Smooth muscle cell (in vitro differentiated cells): ENCODE measurements around the gene SDCCAG8. TPM values are rescaled to one million over a fixed set of nuclear protein-coding genes. Genes with fewer than 3 reads are reported as not detected.

ENCODE experiments used
- DNase-seq: peaks from one replicate; lab custom pipeline; 2025; ENCODE audit not compliant: unreplicated experiment; lab: John Stamatoyannopoulos, UW
- H2AFZ ChIP-seq: fragments of 200-600 bp; sonication (generic); 2 replicates; pipeline ENCODE4 v1.6.0; 2016; ENCODE audit warnings: antibody characterized with exemption, low read depth, mild to moderate bottlenecking
- H3F3A ChIP-seq: fragments of 200-600 bp; sonication (generic); 2 replicates; pipeline ENCODE4 v1.6.0; 2017; ENCODE audit warnings: antibody characterized with exemption, low read depth
- H3K27ac ChIP-seq: fragments of 200-600 bp; sonication (generic); 2 replicates; pipeline ENCODE4 v1.5.1; 2016; ENCODE audit warnings: low read depth, mild to moderate bottlenecking
- H3K27me3 ChIP-seq: fragments of 200-600 bp; sonication (generic); 2 replicates; pipeline ENCODE4 v1.6.1; 2016; ENCODE audit warnings: low read depth, mild to moderate bottlenecking
- H3K36me3 ChIP-seq: fragments of 200-600 bp; sonication (generic); 2 replicates; pipeline ENCODE4 v1.5.1; 2016; ENCODE audit warnings: low read depth
- H3K4me1 ChIP-seq: fragments of 200-600 bp; sonication (generic); 2 replicates; pipeline ENCODE4 v1.5.1; 2016; ENCODE audit warnings: low read depth
- H3K4me2 ChIP-seq: fragments of 200-600 bp; sonication (generic); 2 replicates; pipeline ENCODE4 v1.6.0; 2016; ENCODE audit warnings: mild to moderate bottlenecking
- H3K4me3 ChIP-seq: fragments of 200-600 bp; sonication (generic); 2 replicates; pipeline ENCODE4 v1.5.1; 2016; ENCODE audit warnings: mild to moderate bottlenecking
- H3K79me2 ChIP-seq: fragments of 200-600 bp; sonication (generic); 2 replicates; pipeline ENCODE4 v1.6.0; 2016; ENCODE audit warnings: low read depth, mild to moderate bottlenecking
- H3K9ac ChIP-seq: fragments of 200-600 bp; sonication (generic); 2 replicates; pipeline ENCODE4 v1.6.0; 2016; ENCODE audit warnings: low read depth
- H3K9me3 ChIP-seq: fragments of 200-600 bp; sonication (generic); replicated peaks from 2 replicates; pipeline ENCODE4 v1.5.1; 2016; ENCODE audit warnings: low read depth
- H4K20me1 ChIP-seq: fragments of 200-600 bp; sonication (generic); 2 replicates; pipeline ENCODE4 v1.6.0; 2016; ENCODE audit warnings: low read depth
- WGBS: methylation state at CpG from one replicate; pipeline ENCODE4 v1.1.7; 2016; ENCODE audit warnings: low lambda C conversion rate; 5-methylcytosine and 5-hydroxymethylcytosine counted together
- polyA plus RNA-seq: library from polyadenylated mRNA; unstranded; fragments of >200 nt; fragmentation: Nextera tagmentation; extraction: Ambion mirVana; gene quantifications from 2 replicates; pipeline ENCODE4 v1.2.1, GENCODE V29; 2016
- total RNA-seq: library from RNA; depleted of rRNA; stranded (reverse); fragments of >200 nt; gene quantifications from 2 replicates; pipeline ENCODE4 v1.2.3, GENCODE V29; 2014
- TF ChIP-seq, protein P1 (sequence below): fragments of 200-600 bp; sonication (generic); IDR thresholded peaks from 2 replicates; pipeline ENCODE4 v1.5.1; 2017; ENCODE audit warnings: borderline replicate concordance, mild to moderate bottlenecking, antibody characterized with exemption; ENCODE audit not compliant: insufficient read depth, poor library complexity, severe bottlenecking

Gene SDCCAG8
- total and polyA plus RNA-seq, 2 experiments from 2014 or later: 30.9 to 33.4 TPM

DNA sequence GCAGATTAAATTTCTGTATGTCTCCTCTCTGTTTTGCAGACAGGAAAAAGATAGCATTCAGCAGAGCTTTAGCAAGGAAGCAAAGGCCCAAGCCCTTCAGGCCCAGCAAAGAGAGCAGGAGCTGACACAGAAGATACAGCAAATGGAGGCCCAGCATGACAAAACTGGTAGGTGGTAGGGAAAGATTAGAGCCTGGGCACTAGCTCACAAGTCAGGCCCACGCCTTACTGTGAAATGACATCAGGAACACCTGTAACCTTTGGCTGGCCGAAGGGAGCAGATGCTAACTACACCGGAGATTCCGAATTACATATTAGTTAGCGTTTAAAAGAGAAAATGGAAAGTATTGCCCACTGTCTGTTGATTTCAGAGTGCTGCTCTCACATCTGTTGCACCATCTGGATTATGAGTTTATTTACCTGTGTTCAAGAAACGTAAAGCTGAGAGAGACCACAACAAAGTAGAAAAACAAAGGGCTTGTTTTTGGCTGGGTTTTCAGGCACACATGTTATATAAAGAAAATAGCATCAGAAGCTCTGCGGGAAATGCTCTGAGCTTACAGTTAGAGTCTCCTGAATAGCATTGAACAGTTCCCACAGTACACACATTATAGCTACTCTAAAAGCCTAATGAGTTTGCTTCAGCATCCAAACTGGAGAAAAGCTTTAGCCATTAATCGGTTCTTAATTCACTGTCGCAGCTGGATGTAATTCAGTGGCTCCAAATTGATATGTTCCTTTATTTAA, 160.0 kb downstream of the SDCCAG8 start:
- H3K9ac ChIP-seq: no peak overlapping the region
- H3K36me3 ChIP-seq: peaks cover 12% of the 10 kb centered on the region
- no peaks in the 10 kb centered on the region for H3K79me2 ChIP-seq
- no peaks in the 10 kb centered on the region for H3K9me3 ChIP-seq
- no peak overlapping the region for H2AFZ ChIP-seq
- 95% methylated on average over 9 of the region's 9 CpGs for WGBS
- H3F3A ChIP-seq: peaks cover under 1% of the 10 kb centered on the region
- H4K20me1 ChIP-seq: no peaks in the 10 kb centered on the region
- peaks cover 17% of the 10 kb centered on the region for H3K4me1 ChIP-seq
- H3K27me3 ChIP-seq: no peaks in the 10 kb centered on the region
- no peak overlapping the region for H3K4me2 ChIP-seq
- TF ChIP-seq, protein P1, sequence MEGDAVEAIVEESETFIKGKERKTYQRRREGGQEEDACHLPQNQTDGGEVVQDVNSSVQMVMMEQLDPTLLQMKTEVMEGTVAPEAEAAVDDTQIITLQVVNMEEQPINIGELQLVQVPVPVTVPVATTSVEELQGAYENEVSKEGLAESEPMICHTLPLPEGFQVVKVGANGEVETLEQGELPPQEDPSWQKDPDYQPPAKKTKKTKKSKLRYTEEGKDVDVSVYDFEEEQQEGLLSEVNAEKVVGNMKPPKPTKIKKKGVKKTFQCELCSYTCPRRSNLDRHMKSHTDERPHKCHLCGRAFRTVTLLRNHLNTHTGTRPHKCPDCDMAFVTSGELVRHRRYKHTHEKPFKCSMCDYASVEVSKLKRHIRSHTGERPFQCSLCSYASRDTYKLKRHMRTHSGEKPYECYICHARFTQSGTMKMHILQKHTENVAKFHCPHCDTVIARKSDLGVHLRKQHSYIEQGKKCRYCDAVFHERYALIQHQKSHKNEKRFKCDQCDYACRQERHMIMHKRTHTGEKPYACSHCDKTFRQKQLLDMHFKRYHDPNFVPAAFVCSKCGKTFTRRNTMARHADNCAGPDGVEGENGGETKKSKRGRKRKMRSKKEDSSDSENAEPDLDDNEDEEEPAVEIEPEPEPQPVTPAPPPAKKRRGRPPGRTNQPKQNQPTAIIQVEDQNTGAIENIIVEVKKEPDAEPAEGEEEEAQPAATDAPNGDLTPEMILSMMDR: no peak
- H3K4me3 ChIP-seq: no peak overlapping the region
- H3K27ac ChIP-seq: no peak overlapping the region
- DNase-seq: no peak

DNA sequence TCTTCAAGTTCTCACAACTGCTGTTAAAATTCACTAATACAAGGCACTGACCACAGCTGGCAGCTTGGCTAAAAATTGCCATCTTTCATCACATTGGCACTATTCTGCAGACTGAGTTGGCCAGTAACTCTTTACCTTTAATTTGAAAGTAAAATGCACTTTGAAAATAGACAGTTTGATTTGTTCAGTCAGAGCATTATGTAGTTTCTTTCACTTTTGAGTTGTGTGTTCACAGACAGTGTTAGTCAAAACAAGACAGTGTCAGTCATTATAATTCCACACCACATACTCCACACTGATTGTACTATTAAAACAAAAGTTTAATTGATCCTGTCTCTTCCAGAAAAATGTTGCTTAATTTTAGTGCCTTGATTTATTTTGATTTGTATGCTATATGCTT, 160.7 kb downstream of the SDCCAG8 start:
- Histone ChIP-seq H3K4me1 (peaks cover 22% of the 10 kb centered on the region), H3K79me2 (no peaks in the 10 kb centered on the region), H3K27ac (no peak overlapping the region), H2AFZ (no peak overlapping the region), H3K4me3 (no peak overlapping the region), H3K27me3 (no peaks in the 10 kb centered on the region), H4K20me1 (no peaks in the 10 kb centered on the region), H3K9me3 (no peaks in the 10 kb centered on the region), H3K9ac (no peak overlapping the region), H3K4me2 (no peak overlapping the region), H3K36me3 (peaks cover 12% of the 10 kb centered on the region), H3F3A (peaks cover 3% of the 10 kb centered on the region)
- TF ChIP-seq, protein P1: no peak
- DNase-seq: no peak

DNA sequence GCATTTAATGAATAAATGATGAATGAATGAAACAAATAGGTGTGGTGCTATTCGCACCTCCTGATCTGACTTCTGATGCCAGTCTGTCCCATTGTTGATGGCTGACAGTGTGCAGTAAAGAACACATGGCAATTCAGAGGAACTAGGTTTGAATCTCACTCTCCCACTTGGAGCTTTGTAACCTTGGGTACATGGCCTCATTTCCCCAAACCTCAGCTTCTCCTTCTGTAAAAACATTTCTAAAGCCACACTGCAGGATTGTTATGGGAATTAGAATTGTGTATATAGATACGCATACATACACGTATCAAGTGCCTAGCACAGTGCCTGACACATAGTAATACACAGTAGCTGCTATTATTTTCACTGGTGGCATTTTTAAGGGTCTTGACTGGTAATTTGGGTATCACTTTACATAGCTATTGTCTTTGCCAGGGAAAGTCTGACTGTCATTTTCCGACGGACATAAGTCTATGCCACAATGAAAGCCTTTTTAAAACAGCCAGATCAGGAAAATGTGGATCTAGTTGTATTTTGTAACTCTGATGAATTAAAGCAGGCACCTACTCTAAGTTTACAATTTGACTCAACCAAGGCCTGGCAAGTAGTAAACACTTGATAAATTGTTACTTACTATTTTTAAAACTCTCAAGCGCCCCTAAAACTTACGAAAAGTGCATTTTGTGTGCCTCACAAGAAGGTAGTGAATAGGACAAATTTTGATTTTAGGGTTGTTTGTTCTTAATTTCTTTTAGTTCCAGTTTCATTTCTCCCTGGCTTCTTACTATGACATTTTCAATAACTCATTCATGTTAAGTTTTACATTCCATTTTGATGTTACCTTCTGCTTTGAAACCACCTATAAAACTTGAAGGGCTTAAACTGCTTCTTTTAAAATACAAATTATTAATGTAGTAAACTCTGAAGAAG, 164.4 kb downstream of the SDCCAG8 start:
- Histone ChIP-seq H3F3A (peaks cover 3% of the 10 kb centered on the region), H3K79me2 (no peaks in the 10 kb centered on the region), H3K27ac (no peak overlapping the region), H3K9ac (no peak overlapping the region), H3K4me2 (no peak overlapping the region), H3K4me1 (peaks cover 25% of the 10 kb centered on the region), H3K36me3 (peaks cover 11% of the 10 kb centered on the region), H3K4me3 (no peak overlapping the region), H4K20me1 (peaks cover 4% of the 10 kb centered on the region), H3K27me3 (no peaks in the 10 kb centered on the region), H3K9me3 (no peaks in the 10 kb centered on the region), H2AFZ (no peak overlapping the region)
- 95% methylated on average over 7 of the region's 7 CpGs for WGBS
- DNase-seq: no peak
- TF ChIP-seq, protein P1: no peak
